Endothelial cell of umbilical vein (primary cell): ENCODE results near the gene RPSA.
"Not testable (repeated sequence)": the region's sequence is repeated elsewhere in the genome, so short reads cannot be mapped to it uniquely, and the experiment has no call there.

Source experiments
- EZH2 ChIP-seq: IDR thresholded peaks from 2 replicates; pipeline ENCODE4 v1.6.1; 2012; ENCODE audit warnings: borderline replicate concordance, low read depth, mild to moderate bottlenecking, moderate library complexity, low read length, inconsistent platforms; ENCODE audit not compliant: severe bottlenecking
- POLR2A ChIP-seq: IDR thresholded peaks from 2 replicates; pipeline ENCODE4 v1.6.1; 2012; ENCODE audit warnings: low read depth, mild to moderate bottlenecking, control low read depth, low read length
- POLR2AphosphoS5 ChIP-seq: IDR thresholded peaks from 2 replicates; pipeline ENCODE4 v1.6.1; 2012; ENCODE audit warnings: low read depth, mild to moderate bottlenecking, control low read depth, low read length, moderate library complexity; ENCODE audit not compliant: insufficient read depth

- not testable (repeated sequence) for TF ChIP-seq POLR2A, EZH2, POLR2AphosphoS5
These were observed 47.4 kb downstream of the RPSA start for GRCh38 chr3:39453872-39454271.
